Left renal pelvis (tissue), 4 donors: ENCODE measurements around the gene SBK2. TPM values are rescaled to one million over a fixed set of nuclear protein-coding genes. Genes with fewer than 3 reads are reported as not detected.
"Not testable (repeated sequence)": the region's sequence is repeated elsewhere in the genome, so short reads cannot be mapped to it uniquely, and the experiment has no call there.

Experiments used
- DNase-seq, 4 donors: peaks; one replicate each; pipeline ENCODE4 v3.0.0-alpha.2; 2013; ENCODE audit warnings: low read depth in 4 of 4, low spot score in 3 of 4
- polyA plus RNA-seq, 4 donors: library from polyadenylated mRNA; unstranded; fragments of 120-200 nt; gene quantifications; one replicate each; pipeline ENCODE4 v1.2.1, GENCODE V29; 2013; ENCODE audit not compliant: insufficient read length in 4 of 4

Gene SBK2
- under 1 TPM; 0.36 to 0.96 (median 0.80) TPM for polyA plus RNA-seq

- DNase-seq, result no peak
These were observed at the start of gene SBK2 for GRCh38 chr19:55536951-55537740. Gene SBK2 (minus strand): TSS chr19:55537133. CDS start chr19:55536294, 839 bp downstream.

- peak in 2 of 4 donors; percentile 76 to 77 for DNase-seq
These were observed 48.9 kb upstream of the SBK2 start for GRCh38 chr19:55585658-55586339.

- DNase-seq, result no peak
These were observed 47.9 kb upstream of the SBK2 start for GRCh38 chr19:55584871-55585270.

- DNase-seq, result not testable (repeated sequence)
These were observed 47.0 kb upstream of the SBK2 start for GRCh38 chr19:55583897-55584296.

GRCh38 chr19:55582284-55582683, 45.4 kb upstream of the SBK2 start:
- not testable (repeated sequence) for DNase-seq

- no peak for DNase-seq
These were observed 44.9 kb upstream of the SBK2 start for GRCh38 chr19:55581823-55582223.

GRCh38 chr19:55581145-55581822, 44.4 kb upstream of the SBK2 start:
- DNase-seq, result no peak

GRCh38 chr19:55580628-55581144, 43.8 kb upstream of the SBK2 start, which contains the start of gene ZNF579:
Gene ZNF579 (minus strand): TSS chr19:55580848. CDS start chr19:55579639, 1,209 bp downstream.
- DNase-seq, result peak in 2 of 4 donors; percentile 80 to 87

- no peak for DNase-seq
These were observed 43.1 kb upstream of the SBK2 start for GRCh38 chr19:55579766-55580621.

- no peak for DNase-seq
These were observed 42.1 kb upstream of the SBK2 start for GRCh38 chr19:55578761-55579747.

GRCh38 chr19:55578031-55578760, 41.3 kb upstream of the SBK2 start:
- no peak for DNase-seq

GRCh38 chr19:55576746-55577145, 39.8 kb upstream of the SBK2 start:
- no peak for DNase-seq

GRCh38 chr19:55573929-55574328, 37.0 kb upstream of the SBK2 start:
- not testable (repeated sequence) for DNase-seq

- DNase-seq, result not testable (repeated sequence)
These were observed 32.5 kb upstream of the SBK2 start for GRCh38 chr19:55569477-55569876.

- no peak for DNase-seq
These were observed 30.9 kb upstream of the SBK2 start for GRCh38 chr19:55567708-55568328.

GRCh38 chr19:55566823-55567222, 29.9 kb upstream of the SBK2 start:
- DNase-seq, result no peak

- DNase-seq, result no peak
These were observed 26.3 kb upstream of the SBK2 start for GRCh38 chr19:55563261-55563690.

GRCh38 chr19:55559684-55560083, 22.8 kb upstream of the SBK2 start:
- no peak for DNase-seq
